ENCODE results near the gene ABCA8.
"Not testable (repeated sequence)": the region's sequence is repeated elsewhere in the genome, so short reads cannot be mapped to it uniquely, and the experiment has no call there.

The ABCA8 gene

DNA sequence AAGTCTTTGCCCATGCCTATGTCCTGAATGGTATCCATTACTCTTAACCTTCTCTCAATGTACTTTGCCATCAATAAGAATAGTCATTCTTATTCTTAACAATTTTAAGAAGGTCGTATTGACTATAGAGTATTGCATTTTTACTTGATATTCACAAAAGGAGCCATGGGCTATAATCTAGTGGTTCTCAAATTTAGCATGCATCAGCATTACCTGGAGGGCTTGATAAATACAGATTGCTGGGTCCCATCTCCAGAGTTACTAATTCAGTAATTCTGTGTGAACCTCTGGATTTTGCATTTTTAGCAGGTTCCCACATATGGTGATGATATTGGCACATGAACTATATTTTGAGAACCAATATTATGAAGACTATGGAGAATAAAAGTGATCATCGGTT is 89.6 kb downstream of the ABCA8 start:
- no peak for DNase-seq

DNA sequence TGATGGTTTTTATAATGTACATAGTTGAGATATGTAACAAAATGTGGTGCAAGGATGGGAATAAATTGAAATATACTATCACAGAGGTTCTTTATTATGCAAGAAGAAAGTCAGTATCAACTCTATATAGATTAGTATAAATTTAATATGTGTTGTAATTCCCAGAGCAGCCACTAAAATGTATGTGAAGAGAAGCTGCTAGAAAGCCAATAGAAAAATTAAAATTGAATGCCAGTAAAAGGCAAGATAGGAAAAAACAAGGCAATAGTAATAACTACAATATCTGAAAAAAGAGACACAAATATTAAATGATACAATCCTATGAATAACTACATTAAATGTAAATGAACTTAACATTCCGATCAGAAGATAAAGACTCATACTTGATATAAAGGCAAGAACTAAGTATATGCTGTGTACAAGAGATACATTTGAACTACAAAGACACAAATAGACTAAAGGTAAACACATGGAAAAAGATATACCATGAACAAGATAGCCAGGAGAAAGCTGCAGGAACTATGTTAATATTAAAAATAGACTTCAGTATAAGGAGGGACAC is 92.0 kb downstream of the ABCA8 start:
- no peak for DNase-seq

DNA sequence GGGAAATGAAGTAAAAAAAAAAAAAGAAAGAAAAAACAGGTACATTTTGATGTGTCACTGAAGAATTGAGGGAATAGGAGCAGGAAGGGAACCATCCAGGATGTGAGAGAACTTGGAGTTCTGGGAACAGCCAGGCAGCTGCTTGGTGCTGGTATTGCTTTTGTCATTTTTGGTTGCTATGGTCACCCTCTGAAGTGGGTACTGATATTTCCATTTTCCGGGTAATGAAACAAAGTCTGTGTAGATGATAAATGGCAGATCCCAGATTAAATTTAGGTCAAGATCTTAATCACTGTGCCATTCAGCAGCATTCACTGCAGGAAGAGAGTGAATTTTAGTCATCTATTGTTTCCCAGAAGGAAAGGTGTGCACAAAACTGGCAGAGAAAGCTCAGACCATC is 93.6 kb downstream of the ABCA8 start:
- no peak for DNase-seq

DNA sequence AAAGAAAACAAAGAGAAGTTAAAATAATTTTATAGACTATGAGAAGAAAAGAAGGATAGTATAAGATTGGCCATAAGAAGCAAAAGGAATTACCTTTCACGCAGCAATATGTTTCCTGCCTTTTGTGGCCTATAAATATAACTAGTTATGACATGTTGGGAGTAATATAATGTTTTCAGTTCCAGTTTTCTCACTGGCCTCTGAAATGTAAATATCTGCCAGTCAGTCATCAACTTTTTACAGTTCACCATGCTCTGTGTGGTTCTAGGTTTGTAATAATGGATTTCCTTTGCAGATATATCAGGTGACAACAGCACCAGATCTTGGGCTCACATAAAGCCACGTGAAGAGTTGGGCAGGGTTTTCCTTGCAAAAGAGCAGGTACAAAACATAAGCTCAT is 94.3 kb downstream of the ABCA8 start:
- DNase-seq = no peak

DNA sequence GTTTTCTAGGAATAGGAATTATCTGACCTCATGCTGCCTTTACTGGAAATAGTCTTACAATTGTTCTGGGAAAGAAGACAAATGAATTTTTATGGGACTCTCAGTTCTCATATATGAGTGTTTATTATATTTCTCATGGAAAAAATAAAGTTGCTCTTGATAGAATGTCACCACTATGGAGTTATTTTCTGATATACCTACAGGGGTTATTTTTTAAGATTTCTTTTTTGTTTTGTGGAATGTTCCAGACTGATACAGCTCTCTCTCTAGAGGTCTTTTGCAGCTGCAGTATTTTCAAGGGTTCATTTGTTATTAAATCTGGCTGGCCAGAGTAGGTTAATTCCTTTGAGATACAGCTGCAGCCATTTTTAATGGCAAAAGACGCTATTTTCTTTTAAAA is 100.7 kb downstream of the ABCA8 start:
- DNase-seq = no peak

DNA sequence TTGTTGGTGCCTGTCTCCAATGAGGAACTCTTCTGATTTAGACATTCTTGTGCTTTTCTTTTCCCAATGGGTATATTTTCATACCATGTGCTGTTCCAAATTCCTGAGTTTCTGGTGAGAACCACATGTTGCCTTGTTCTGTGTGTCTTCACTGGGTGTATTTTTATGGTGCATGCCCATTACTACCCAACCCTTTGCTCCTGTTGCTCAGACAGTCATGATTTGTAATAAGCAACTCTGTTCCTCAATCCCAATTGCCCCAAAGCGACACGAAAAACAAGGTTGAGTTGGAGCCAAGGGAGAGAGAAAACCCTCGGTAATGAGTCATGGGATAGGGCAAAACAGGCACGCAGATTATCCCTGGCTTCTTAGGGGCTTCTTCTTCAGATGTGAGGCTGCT is 101.8 kb downstream of the ABCA8 start:
- no peak for DNase-seq

DNA sequence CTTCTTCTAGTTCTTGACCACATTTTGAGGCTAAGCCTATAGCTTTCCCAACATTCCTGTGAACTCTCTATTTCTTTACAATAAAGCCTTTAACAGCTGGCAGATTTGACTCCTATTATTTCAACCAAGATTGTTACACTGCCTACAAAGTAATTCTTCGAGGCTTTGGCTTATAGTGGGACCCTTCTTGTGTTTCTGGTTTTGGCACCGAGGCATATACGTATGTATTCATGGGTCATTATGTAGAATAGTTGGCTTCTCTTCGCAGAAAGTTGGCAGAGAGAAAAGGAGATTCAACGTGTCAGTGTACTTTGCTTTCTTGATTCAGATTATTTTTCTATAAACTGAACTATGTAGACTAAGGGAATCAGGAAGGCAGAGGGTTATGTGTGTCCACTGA is 102.2 kb downstream of the ABCA8 start:
- no peak for DNase-seq

DNA sequence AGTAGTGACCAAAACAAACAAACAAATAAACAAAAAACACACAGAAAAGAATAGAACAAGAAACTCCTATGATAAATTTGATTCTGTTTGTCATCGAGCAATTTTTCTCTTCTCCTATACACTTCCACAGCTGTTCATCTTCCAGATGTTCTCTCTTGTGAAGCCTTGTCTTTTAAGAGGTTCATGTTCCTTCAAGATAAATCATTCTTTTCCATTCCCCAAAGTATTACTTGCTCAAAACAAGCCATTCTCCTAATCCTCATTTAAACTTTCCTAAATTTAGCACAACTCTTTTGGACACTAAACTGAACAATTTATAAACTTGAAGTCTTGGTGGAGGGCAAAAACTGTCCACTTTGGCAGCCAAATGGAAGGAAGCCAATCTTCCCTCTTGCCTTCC is 103.3 kb downstream of the ABCA8 start:
- no peak for DNase-seq

DNA sequence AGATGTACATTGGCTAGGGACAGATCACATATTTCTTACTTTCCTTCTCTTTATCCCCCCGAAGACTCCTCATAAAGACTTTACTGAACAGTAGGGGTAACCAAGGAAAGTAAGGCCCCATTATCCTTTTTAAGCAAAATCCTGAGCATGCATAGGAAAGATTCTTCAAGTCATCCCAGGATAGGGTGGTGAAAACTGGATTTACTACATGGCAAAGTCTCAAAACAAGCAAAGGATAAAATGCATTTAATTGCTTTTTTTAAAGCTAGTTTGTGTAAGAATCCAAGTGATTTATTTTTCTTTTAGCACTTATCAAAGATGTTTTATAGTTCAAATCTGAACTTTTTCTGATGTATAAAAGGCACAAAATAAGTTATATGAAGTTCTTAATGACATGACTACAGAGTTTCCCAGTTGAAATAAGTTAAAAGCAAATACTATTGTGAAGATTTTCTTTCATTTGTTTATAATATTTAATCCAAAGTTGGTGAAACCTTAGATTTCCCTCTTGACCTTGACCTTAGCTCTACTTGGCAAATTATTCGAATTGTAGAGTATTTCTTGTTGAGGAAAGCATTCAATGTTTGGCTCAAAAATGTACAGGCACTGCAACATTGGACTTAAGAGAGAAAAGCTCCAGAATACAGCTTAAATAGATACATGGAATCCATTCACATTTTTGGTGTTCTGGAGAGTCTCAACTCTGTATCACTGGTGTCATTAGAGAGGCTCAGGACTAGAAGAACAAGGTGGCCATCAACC is 104.3 kb downstream of the ABCA8 start:
- no peak for DNase-seq

DNA sequence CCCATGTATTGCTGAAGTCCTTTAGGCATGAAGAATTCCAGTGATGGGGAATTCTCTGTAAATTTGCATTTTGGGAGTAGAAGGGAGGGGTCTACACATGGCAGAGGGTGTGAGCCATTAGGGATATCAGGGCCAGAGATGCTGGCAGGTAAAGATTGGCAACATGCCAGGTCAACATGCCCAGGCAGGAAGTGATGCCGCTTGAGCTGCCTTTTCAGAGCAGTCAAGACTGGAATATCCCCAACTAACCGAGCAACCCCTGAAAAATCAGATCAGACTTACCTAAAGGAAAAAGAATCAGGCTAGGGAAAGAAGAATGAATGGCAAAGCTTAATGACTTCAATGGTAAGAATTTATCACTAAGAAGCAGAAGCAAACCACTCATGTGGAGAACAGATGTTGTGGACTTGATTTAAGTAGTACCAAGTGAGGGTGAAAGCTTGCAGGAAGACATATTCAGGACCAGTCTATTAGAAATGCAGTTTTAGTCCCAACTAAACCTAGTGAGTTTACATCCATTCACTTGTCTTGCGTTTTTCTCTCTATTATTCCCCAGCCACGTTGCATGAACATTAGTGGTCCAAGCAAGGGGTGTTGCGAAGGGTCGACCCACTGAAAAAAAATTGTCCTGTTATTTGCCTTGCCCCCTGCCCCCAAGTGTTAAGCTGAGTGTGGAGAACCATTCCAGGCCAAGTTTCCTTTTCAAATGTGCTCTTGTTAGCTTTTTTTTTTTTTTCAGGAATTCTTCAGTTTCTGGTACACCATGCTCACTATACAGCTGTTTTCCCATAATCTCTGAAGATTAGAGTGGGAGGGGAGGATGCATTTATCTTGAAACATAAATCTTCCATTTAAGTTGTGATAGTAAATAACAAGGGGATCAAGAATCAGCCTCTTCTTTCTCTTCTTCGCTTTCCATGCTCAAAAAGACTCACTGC is 105.2 kb downstream of the ABCA8 start:
- no peak for DNase-seq

DNA sequence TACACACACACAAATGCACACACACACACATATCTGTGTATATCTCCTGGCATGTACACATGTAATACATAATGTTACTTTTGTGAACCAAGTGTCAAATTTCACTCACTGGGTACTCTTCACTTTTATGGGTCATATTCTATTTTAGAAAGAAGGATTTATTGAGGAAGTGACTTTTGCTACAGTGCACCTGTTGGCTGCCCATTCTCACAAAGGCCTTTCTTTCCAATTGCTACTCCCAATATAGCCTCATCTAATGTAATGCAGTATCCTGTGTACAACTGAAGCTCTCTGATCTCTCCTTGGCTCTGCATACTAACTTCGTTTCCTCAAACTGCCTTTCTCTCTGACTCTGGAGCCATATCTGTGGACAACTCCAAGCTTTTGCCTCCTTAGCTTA is 107.5 kb downstream of the ABCA8 start:
- DNase-seq = no peak

DNA sequence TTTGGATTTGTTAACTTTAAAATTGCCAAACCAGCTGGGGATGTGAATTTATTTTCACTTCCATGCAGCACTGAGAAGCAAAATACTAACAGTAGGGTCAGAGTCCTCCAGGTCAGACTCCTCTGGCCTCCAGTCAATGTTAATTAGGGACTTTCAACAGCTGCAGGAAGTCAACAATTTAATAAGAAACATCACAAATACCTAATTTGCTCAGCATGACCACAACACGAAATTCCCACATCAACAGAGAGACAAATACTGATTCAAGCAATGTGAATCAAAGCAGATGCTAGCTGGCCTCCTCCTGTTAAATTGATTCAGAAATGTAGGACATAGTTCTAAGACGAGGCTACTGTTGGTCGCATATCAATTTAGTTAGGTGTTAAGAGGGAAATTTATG is 111.7 kb downstream of the ABCA8 start:
- DNase-seq = no peak

DNA sequence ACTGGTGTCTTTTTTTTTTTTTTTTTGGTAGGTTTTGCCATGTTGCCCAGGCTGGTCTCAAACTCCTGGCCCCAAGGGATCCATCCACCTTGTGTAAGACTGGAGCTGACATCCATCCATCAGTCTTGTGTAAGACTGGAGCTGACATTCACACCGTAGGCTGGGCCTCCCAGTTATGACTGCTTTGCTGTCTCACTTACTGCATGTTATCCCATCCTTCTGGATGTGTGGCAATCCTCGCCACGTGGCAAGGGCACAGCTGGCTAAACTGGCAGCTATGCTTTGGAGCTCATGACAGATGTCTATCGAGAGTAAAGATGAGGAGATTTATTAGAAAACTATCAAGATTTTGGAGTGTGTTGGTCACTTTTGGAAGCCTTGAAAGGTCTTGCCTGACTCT is 115.1 kb downstream of the ABCA8 start:
- no peak for DNase-seq

DNA sequence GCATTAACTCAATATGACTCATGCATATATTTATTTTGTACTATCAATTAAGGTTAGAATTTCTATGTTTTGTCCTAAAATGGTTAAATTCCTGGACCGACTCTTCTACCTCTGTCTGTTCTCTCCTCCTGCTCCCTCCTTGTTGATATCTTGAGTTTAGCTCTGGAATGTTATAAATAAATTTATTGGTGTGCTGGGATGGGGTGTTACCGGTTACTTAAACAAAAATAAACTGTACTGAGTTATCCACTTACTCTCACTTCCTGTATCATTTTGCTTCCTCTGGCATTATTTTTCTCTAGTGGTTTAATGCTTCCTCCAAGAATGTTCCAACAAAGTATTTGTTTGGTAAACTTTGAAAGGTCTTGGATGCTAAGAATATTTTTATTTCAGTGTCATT is 120.1 kb downstream of the ABCA8 start:
- DNase-seq = no peak

DNA sequence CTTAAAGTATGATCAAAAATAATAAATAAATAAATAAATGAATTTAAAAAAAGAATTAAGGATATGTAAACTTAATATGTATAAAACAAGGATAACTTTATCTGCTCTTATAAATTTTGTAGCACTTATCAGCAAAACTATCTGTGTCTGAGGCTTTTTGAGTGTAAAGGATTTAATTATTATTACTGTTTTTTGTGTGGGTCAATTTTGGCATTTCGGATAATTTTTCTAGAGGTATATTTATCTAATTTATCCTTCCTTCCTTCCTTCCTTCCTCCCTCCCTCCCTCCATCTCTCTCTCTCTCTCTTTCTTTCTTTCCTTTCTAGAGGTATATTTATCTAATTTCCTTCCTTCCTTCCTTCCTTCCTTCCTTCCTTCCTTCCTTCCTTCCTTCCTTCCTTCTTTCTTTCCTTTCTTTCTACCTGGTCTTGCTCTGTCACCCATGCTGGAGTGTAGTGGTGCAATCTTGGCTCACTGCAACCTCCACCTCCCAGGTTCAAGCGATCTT is 120.8 kb downstream of the ABCA8 start:
- DNase-seq = no peak

DNA sequence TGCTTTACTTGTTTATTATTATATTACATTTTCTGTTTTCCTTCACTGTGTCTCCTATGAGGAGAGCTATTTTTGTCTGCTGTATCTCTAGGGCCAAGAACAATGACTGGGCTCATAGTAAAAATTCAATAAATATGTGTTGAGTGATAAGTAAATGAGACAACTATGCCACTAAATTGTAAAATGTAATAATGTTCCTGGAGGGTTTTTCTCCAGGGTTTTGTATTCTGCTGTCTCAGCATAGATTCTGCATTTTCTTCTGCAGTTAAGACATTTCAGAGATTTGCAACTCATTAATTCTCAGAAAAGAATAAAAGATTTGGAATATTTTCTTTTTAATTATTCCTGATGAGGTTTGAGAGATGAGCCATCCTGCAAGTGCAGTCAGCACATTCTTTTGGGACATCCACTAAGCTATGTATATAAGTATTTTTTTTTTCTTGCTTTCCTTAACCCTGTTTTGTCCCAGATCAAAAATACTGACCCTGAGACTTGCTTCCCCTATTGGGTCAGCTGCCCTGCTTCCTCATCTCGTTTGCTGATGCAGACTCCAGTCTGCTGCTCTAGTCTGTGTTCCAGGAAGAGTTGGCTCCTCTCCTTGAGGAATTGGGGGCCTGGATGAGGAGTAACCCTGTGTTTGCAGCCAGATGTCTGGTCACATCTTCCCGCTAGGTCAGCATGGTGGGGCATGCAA is 122.9 kb downstream of the ABCA8 start:
- DNase-seq = no peak

DNA sequence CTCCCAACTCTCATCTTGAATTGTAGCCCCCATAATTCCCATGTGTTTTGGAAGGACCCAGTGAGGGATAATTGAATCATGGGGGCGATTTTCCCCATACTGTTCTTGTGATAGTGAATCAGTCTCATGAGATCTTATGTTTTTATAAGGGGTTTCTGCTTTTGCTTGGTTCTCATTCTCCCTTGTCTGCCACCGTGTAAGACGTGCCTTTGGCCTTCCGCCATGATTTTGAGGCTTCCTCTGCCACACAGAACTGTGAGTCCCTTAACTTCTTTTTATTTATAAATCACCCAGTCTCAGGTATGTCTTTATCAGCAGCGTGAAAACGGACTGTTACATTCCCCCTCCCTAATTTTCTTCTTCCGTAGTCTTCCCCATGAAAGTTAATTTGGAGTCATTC is 124.0 kb downstream of the ABCA8 start:
- no peak for DNase-seq

DNA sequence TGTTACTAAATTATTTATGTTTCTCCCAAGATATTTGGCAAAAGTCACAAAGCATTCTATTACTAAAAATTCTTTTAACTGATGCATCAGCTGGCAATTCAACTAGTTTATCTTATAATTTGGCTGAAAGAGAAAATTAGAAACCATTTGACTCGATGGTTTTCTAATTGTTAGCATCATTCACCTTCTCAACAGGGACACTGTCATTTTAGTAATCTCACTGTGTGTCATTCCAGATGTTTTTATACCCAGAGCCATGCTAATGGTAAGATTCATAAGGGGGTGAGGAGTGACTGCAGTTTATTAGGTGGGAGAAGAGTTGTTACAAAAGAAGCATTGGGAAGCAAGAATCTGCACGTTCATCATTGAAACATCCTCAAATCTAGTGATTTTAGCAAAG is 124.9 kb downstream of the ABCA8 start:
- no peak for DNase-seq

DNA sequence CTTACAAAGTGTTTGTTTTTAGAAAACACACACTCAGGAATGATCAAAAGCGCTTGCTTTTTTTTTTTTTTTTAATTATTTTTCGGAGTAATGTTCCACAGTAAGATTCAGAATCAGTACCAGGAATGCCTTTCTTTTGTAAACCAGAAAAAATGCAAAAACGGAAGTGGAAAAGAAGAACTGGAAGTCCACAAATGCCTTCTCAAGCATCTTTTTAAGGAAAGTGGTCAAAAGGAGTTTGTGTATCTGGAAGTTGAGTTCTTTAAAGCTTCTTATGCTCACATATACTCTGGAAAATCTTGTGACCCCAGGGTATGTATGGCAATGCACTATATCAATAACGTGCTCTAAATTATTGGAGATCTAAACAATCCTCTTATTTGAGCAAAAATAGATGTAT is 126.0 kb downstream of the ABCA8 start:
- DNase-seq = no peak

DNA sequence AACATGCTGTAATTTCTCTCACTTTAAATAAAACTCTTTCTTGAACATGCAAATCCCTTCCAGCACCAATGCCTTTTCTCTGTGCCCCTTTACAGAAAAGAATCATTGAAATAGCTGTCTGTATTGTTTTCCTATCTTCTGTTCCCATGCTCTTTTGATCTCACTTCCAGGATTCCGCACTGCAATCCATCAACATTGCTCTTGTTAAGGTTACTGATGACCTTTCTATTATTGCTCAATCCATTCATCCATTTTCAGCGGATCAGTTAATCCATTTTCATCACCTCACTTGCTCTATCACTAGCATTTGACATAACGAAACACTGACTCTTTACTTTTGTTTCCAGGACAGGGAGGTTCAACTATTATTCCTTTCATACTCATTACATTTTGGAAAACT is 130.5 kb downstream of the ABCA8 start:
- DNase-seq = no peak

DNA sequence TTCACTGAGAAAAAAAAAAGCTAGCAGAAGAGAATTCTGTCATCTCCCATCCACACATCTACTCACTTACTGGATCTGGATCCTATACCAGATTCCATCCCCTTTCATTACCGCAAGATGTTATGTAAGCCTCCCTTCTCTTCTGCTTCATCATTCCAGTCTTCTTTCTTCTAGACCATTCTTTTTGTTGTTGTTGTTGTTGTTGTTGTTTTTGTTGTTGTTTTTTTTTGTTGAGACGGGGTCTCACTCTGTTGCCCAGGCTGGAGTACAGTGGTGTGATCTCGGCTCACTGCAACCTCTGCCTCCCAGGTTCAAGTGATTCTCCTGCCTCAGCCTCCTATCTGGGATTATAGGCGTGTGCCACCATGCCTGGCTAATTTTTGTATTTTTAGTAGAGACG is 131.0 kb downstream of the ABCA8 start:
- not testable (repeated sequence) for DNase-seq

DNA sequence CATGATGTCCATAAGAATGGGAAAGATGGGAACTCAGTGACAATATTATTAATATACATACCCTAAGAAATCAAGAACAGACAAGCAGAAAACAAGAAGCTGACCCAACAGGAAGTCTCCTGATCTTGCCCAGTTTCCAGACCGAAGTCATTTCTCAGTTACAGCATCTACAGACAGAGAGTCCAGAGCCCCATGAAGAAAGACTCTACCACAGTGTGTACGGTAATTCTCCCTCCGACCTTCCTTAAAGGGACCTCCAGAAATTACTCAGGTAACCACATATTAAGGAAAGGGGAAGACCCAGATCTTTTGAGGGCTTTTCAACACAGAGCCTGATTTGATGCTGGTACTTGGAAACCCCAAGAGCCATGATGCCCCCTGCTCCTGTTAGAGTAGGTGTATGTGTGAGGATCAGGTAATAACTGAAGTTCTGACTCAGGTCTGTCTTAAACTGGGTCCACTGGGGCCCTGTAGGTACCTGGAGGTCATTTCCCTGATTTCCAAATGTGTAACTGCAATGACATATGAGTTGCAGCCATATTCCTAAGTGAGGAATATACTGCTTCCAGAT is 132.4 kb downstream of the ABCA8 start:
- no peak for DNase-seq
